H9 (cell line): ENCODE measurements around the gene MCEMP1. TPM values are rescaled to one million over a fixed set of nuclear protein-coding genes. Genes with fewer than 3 reads are reported as not detected.

ENCODE experiments used
- DNase-seq: peaks from one replicate; pipeline ENCODE4 v3.0.0-alpha.2; 2017
- H2AFZ ChIP-seq: one replicate; pipeline ENCODE4 v1.6.1; 2013; ENCODE audit warnings: mild to moderate bottlenecking, low read length, control low read depth, moderate library complexity
- H2AK5ac ChIP-seq: 2 replicates; pipeline ENCODE4 v1.6.1; 2013; ENCODE audit warnings: low read length, control low read depth, mixed read lengths; ENCODE audit not compliant: insufficient read length
- H2BK120ac ChIP-seq: one replicate; pipeline ENCODE4 v1.6.1; 2013; ENCODE audit warnings: low read depth, mild to moderate bottlenecking, low read length, control low read depth, inconsistent platforms; ENCODE audit not compliant: poor library complexity, severe bottlenecking
- H2BK12ac ChIP-seq: 2 replicates; pipeline ENCODE4 v1.6.1; 2013; ENCODE audit warnings: low read length, control low read depth, mixed read lengths, low read depth; ENCODE audit not compliant: insufficient read length
- H2BK15ac ChIP-seq: 2 replicates; pipeline ENCODE4 v1.6.1; 2013; ENCODE audit warnings: low read depth, low read length, control low read depth
- H2BK20ac ChIP-seq: one replicate; pipeline ENCODE4 v1.6.1; 2013; ENCODE audit warnings: low read depth, mild to moderate bottlenecking, low read length, control low read depth, inconsistent platforms; ENCODE audit not compliant: poor library complexity, severe bottlenecking
- H2BK5ac ChIP-seq: 2 replicates; pipeline ENCODE4 v1.6.1; 2013; ENCODE audit warnings: low read length, control low read depth, mixed read lengths; ENCODE audit not compliant: insufficient read length
- H3K14ac ChIP-seq: 2 replicates; pipeline ENCODE4 v1.6.1; 2013; ENCODE audit warnings: low read length, control low read depth; ENCODE audit not compliant: insufficient read depth
- H3K18ac ChIP-seq: 2 replicates; pipeline ENCODE4 v1.6.1; 2013; ENCODE audit warnings: low read depth, mild to moderate bottlenecking, mixed read lengths, low read length, control low read depth; ENCODE audit not compliant: insufficient read length
- H3K23ac ChIP-seq: 2 replicates; pipeline ENCODE4 v1.6.1; 2013; ENCODE audit warnings: low read length, control low read depth, mixed read lengths, low read depth; ENCODE audit not compliant: insufficient read length
- H3K23me2 ChIP-seq: 2 replicates; pipeline ENCODE4 v1.6.1; 2013; ENCODE audit warnings: low read depth, mild to moderate bottlenecking, mixed read lengths, low read length, control low read depth; ENCODE audit not compliant: insufficient read length, poor library complexity, severe bottlenecking
- H3K27ac ChIP-seq: 2 replicates; pipeline ENCODE4 v1.5.1; 2013; ENCODE audit warnings: low read length, control low read depth, mixed read lengths, low read depth; ENCODE audit not compliant: insufficient read length
- H3K27me3 ChIP-seq: 2 replicates; pipeline ENCODE4 v1.6.1; 2013; ENCODE audit warnings: low read length, control low read depth, inconsistent platforms; ENCODE audit not compliant: insufficient read depth
- H3K4ac ChIP-seq: 2 replicates; pipeline ENCODE4 v1.6.1; 2013; ENCODE audit warnings: low read depth, mild to moderate bottlenecking, control low read depth, inconsistent platforms, low read length, moderate library complexity
- H3K4me1 ChIP-seq: 2 replicates; pipeline ENCODE4 v1.6.1; 2013; ENCODE audit warnings: low read length, control low read depth, inconsistent platforms; ENCODE audit not compliant: insufficient read depth
- H3K4me2 ChIP-seq: 2 replicates; pipeline ENCODE4 v1.6.1; 2013; ENCODE audit warnings: low read length, control low read depth, mixed read lengths; ENCODE audit not compliant: insufficient read length, insufficient read depth
- H3K56ac ChIP-seq: 2 replicates; pipeline ENCODE4 v1.6.1; 2013; ENCODE audit warnings: low read depth, mild to moderate bottlenecking, mixed read lengths, low read length, control low read depth; ENCODE audit not compliant: insufficient read length
- H3K79me1 ChIP-seq: 2 replicates; pipeline ENCODE4 v1.6.1; 2013; ENCODE audit warnings: low read depth, mild to moderate bottlenecking, moderate library complexity, low read length, control low read depth, inconsistent platforms; ENCODE audit not compliant: insufficient read depth, poor library complexity, severe bottlenecking
- H3K79me2 ChIP-seq: 2 replicates; pipeline ENCODE4 v1.6.1; 2013; ENCODE audit warnings: low read length, control low read depth, inconsistent platforms; ENCODE audit not compliant: insufficient read depth
- H3K9ac ChIP-seq: 2 replicates; pipeline ENCODE4 v1.6.1; 2013; ENCODE audit warnings: low read length, control low read depth, mixed read lengths; ENCODE audit not compliant: insufficient read length; ENCODE audit errors: extremely low read depth
- H3K9me3 ChIP-seq: one replicate; pipeline ENCODE4 v1.6.1; 2013; ENCODE audit warnings: low read depth, low read length, inconsistent platforms; ENCODE audit not compliant: control insufficient read depth
- H3T11ph ChIP-seq: one replicate; pipeline ENCODE4 v1.6.1; 2013; ENCODE audit warnings: mild to moderate bottlenecking, low read length, control low read depth, inconsistent platforms
- H4K20me1 ChIP-seq: one replicate; pipeline ENCODE4 v1.6.1; 2013; ENCODE audit not compliant: control insufficient read depth, insufficient read length, insufficient read depth
- H4K5ac ChIP-seq: 2 replicates; pipeline ENCODE4 v1.6.1; 2013; ENCODE audit warnings: low read depth, mild to moderate bottlenecking, mixed read lengths, low read length, control low read depth; ENCODE audit not compliant: insufficient read length
- H4K8ac ChIP-seq: replicated peaks from 2 replicates; pipeline ENCODE4 v1.6.1; 2013; ENCODE audit warnings: low read length, control low read depth, mixed read lengths, low read depth; ENCODE audit not compliant: insufficient read length
- H4K91ac ChIP-seq: 2 replicates; pipeline ENCODE4 v1.6.1; 2013; ENCODE audit warnings: low read depth, mild to moderate bottlenecking, moderate library complexity, mixed read lengths, low read length, control low read depth; ENCODE audit not compliant: insufficient read length
- H3K27ac Mint-ChIP-seq, 3 experiments: 2 replicates in 2 of 3; 3 replicates in 1 of 3; pipeline ENCODE4 v1.8.0; 2020 to 2021; ENCODE audit warnings: mixed read lengths in 3 of 3, mild to moderate bottlenecking in 1 of 3, moderate library complexity in 1 of 3
- H3K27me3 Mint-ChIP-seq: 2 replicates; pipeline ENCODE4 v1.8.0; 2021; ENCODE audit warnings: low read depth, mild to moderate bottlenecking, moderate library complexity, mixed read lengths
- H3K36me3 Mint-ChIP-seq, 3 experiments: 2 replicates in 2 of 3; 3 replicates in 1 of 3; pipeline ENCODE4 v1.8.0; 2020 to 2021; ENCODE audit warnings: low read depth in 3 of 3, mixed read lengths in 3 of 3; ENCODE audit not compliant: insufficient read depth in 1 of 3
- H3K4me1 Mint-ChIP-seq, 2 experiments: 2 replicates each; pipeline ENCODE4 v1.8.0; 2020; ENCODE audit warnings: mixed read lengths in 2 of 2
- H3K4me3 Mint-ChIP-seq, 2 experiments: 2 replicates in 1 of 2; 3 replicates in 1 of 2; pipeline ENCODE4 v1.8.0; 2020 to 2021; ENCODE audit warnings: mild to moderate bottlenecking in 2 of 2, mixed read lengths in 2 of 2, moderate library complexity in 1 of 2
- H3K9me3 Mint-ChIP-seq, 2 experiments: 2 replicates in 1 of 2; 3 replicates in 1 of 2; pipeline ENCODE4 v1.8.0; 2020; ENCODE audit warnings: mild to moderate bottlenecking in 2 of 2, mixed read lengths in 2 of 2, moderate library complexity in 1 of 2
- CTCF ChIP-seq: fragments of 200-600 bp; sonication (generic); conservative IDR thresholded peaks from 3 replicates; pipeline ENCODE4 v1.8.0; 2021; ENCODE audit warnings: antibody characterized with exemption, mild to moderate bottlenecking
- WGBS: extraction: QIAGEN DNeasy Blood & Tissue Kit; methylation state at CpG from one replicate; pipeline ENCODE4 v1.1.7; 2013; ENCODE audit warnings: missing lambda C conversion rate, low lambda C conversion rate, mixed read lengths; ENCODE audit not compliant: insufficient read length; ENCODE audit errors: extremely low coverage; 5-methylcytosine and 5-hydroxymethylcytosine counted together
- total RNA-seq: library from RNA; stranded (reverse); gene quantifications from 2 replicates; pipeline ENCODE4 v1.2.1, GENCODE V29; 2021

Gene MCEMP1
- total RNA-seq, 1 experiment from 2014 or later: not detected

- WGBS: no CpG with 5 or more reads among the region's 10 CpGs
- H3K27ac Mint-ChIP-seq: no peak overlapping the region
Observed at GRCh38 chr19:7697721-7698287, 20.9 kb downstream of the MCEMP1 start.

More at GRCh38 chr19:7697721-7698287, 20.9 kb downstream of the MCEMP1 start:
- H2BK5ac ChIP-seq: no peak overlapping the region
- H3K18ac ChIP-seq: no peak overlapping the region
- no peak overlapping the region for H2BK20ac ChIP-seq
- no peak overlapping the region for H2BK120ac ChIP-seq
- H2BK12ac ChIP-seq: no peak overlapping the region
- Mint-ChIP-seq H3K9me3 (no peaks in the 10 kb centered on the region), H3K4me1 (peaks cover 8 to 25% of the 10 kb centered on the region in 2 experiments), H3K36me3 (no peaks in the 10 kb centered on the region; a peak in 1 of 7 replicates), H3K27me3 (peaks cover 59% of the 10 kb centered on the region), H3K4me3 (no peak overlapping the region)
- no peak overlapping the region for H2AK5ac ChIP-seq
- no peaks in the 10 kb centered on the region; the same call in 1 of the 2 replicates for H3K4me1 ChIP-seq
- H4K91ac ChIP-seq: no peak overlapping the region
- no peak overlapping the region for H4K5ac ChIP-seq
- no peak overlapping the region for H3K4me2 ChIP-seq
- H4K20me1 ChIP-seq: no peaks in the 10 kb centered on the region
- no peak overlapping the region for H3K56ac ChIP-seq
- H3T11ph ChIP-seq: no peak overlapping the region
- no peak overlapping the region for H3K14ac ChIP-seq
- no peaks in the 10 kb centered on the region for H3K23me2 ChIP-seq
- H2AFZ ChIP-seq: no peak overlapping the region
- H3K9ac ChIP-seq: no peak overlapping the region
- no peak overlapping the region for H2BK15ac ChIP-seq
- H3K79me2 ChIP-seq: no peaks in the 10 kb centered on the region
- H3K27ac ChIP-seq: no peak overlapping the region
- no peak for TF ChIP-seq CTCF
- no peak overlapping the region for H3K4ac ChIP-seq
- H3K23ac ChIP-seq: no peak overlapping the region
- no peak overlapping the region for H4K8ac ChIP-seq
- no peaks in the 10 kb centered on the region for H3K79me1 ChIP-seq
- H3K27me3 ChIP-seq: no peaks in the 10 kb centered on the region
- DNase-seq: no peak
- no peaks in the 10 kb centered on the region for H3K9me3 ChIP-seq
